Measurements from ENCODE around the gene TRPM5.

Gene TRPM5

DNA sequence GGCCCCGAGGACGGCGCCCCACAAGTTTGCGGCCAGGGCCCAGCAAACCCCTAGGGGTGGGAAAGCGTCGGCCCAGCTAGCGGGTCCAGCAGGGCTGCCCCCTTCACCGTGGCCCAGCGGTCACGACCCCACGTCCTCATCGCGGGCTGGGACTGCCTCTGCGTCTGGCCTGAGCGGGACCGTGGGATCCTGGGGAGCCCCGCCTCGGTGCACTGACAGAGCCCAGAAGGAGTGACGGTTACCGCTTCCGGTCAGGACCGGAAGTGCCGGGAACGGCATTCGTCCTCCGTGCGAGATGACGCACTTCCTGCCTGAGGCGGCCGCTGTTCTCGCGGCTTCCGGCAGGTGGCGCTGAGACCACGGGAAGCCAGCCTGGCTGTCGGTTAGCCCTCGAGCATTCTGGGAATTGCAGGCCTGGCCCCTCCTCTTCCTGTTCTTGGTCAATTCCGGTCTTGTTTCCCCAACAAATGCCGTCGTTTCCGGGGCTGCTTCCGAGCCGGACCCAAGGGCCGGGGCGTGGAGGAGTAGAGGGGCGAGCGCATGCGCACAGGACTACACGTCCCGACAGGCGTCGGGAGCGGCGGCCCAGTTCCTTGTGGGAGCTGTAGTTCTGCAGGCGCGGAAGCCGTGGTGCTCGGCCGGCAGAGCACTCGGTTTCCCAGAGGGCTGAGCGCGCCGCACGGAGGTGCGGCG, 44.1 kb downstream of the TRPM5 start, which contains the start of gene TSSC4:
Gene TSSC4 (plus strand): TSS at position 682 of the 693 bp plus-strand sequence. CDS start 1,884 bp downstream, outside the sequence.
- peaks cover 47% of the 10 kb centered on the region for H3K4me1 ChIP-seq
- peak within 1 kb of the TSS; percentile 96 for H3K4me2 ChIP-seq
- no peak for TF ChIP-seq Cebpa-rat (IDR thresholded peaks at IDR 0.05)
- peak within 1 kb of the TSS; percentile 96 for H3K27ac ChIP-seq
- H3K27me3 ChIP-seq = no peaks in the 10 kb centered on the region
- H3K9me3 ChIP-seq = no peaks in the 10 kb centered on the region
- H4K20me1 ChIP-seq = peaks cover 31% of the 10 kb centered on the region
- H3K4me3 ChIP-seq = peak within 1 kb of the TSS; percentile 97
- peak within 1 kb of the TSS; percentile 98 for H3K9ac ChIP-seq
- peaks cover 78% of the 10 kb centered on the region for H3K36me3 ChIP-seq

DNA sequence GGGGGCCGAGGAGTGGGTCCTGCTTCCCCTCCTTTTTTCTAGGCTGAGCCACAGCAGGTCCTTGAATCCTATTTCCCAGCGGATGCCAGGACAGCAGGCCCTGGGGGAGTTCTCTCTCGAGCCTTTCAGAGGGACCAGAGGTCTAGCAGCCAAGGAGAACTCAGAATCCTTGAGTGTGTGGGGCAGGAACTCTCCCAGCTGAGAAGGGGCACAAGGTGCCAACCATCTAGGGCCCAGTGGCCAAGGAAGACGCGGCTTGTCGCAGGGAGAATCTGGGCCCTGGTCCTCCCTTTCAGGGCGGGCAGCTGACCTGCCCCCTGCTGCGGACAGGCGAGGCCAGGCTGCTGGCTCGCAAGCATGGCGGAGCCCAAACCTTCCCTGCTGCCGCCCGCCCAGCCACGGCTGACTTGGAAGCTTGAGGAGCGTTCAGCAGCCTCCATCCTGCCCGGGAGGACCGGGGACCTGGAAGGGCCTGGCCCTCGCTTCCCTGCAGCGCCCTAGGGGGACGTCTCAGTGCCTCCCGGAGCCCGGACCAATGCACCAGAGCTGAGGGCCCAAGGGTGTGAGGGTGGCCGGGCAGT, 44.7 kb downstream of the TRPM5 start:
- H3K27me3 ChIP-seq = no peaks in the 10 kb centered on the region
- H4K20me1 ChIP-seq = peaks cover 37% of the 10 kb centered on the region
- H3K4me2 ChIP-seq = peak overlapping the region; percentile 96
- H3K9ac ChIP-seq = peak overlapping the region; percentile 86
- peaks cover 53% of the 10 kb centered on the region for H3K4me1 ChIP-seq
- peaks cover 73% of the 10 kb centered on the region for H3K36me3 ChIP-seq
- no peak for TF ChIP-seq Cebpa-rat (IDR thresholded peaks at IDR 0.05)
- peak overlapping the region; percentile 95 for H3K27ac ChIP-seq
- H3K4me3 ChIP-seq = peak overlapping the region; percentile 97
- H3K9me3 ChIP-seq = no peaks in the 10 kb centered on the region

GRCh38 chr11:2398664-2399355, 45.5 kb downstream of the TRPM5 start:
- Histone ChIP-seq H3K9ac (peak overlapping the region; percentile 86), H4K20me1 (peaks cover 45% of the 10 kb centered on the region), H3K4me3 (peak overlapping the region; percentile 97; the same call in 1 of the 2 replicates), H3K36me3 (peaks cover 65% of the 10 kb centered on the region), H3K4me1 (peaks cover 61% of the 10 kb centered on the region), H3K27me3 (no peaks in the 10 kb centered on the region), H3K27ac (peak overlapping the region; percentile 95), H3K4me2 (peak overlapping the region; percentile 96), H3K9me3 (no peaks in the 10 kb centered on the region)
- no peak for TF ChIP-seq Cebpa-rat (IDR thresholded peaks at IDR 0.05)

DNA sequence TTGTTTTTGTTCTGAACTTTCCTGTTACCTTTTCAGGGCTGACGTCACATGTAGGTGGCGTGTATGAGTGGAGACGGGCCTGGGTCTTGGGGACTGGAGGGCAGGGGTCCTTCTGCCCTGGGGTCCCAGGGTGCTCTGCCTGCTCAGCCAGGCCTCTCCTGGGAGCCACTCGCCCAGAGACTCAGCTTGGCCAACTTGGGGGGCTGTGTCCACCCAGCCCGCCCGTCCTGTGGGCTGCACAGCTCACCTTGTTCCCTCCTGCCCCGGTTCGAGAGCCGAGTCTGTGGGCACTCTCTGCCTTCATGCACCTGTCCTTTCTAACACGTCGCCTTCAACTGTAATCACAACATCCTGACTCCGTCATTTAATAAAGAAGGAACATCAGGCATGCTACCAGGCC, 47.3 kb downstream of the TRPM5 start:
- H3K4me2 ChIP-seq = no peak overlapping the region
- H3K27me3 ChIP-seq = no peaks in the 10 kb centered on the region
- H4K20me1 ChIP-seq = peaks cover 60% of the 10 kb centered on the region
- no peak overlapping the region for H3K9ac ChIP-seq
- peaks cover 56% of the 10 kb centered on the region for H3K36me3 ChIP-seq
- H3K9me3 ChIP-seq = no peaks in the 10 kb centered on the region
- H3K4me1 ChIP-seq = peaks cover 76% of the 10 kb centered on the region
- no peak overlapping the region for H3K27ac ChIP-seq
- no peak for TF ChIP-seq Cebpa-rat (IDR thresholded peaks at IDR 0.05)
- no peak overlapping the region for H3K4me3 ChIP-seq

GRCh38 chr11:2396471-2396870, 47.8 kb downstream of the TRPM5 start:
- no peak overlapping the region for H3K4me2 ChIP-seq

GRCh38 chr11:2395856-2396255, 48.5 kb downstream of the TRPM5 start:
- peak overlapping the region; percentile 100 for H3K4me2 ChIP-seq
- peaks cover 64% of the 10 kb centered on the region for H4K20me1 ChIP-seq
- no peak overlapping the region for H3K9ac ChIP-seq
- H3K36me3 ChIP-seq = peaks cover 61% of the 10 kb centered on the region
- peaks cover 79% of the 10 kb centered on the region for H3K4me1 ChIP-seq
- no peak overlapping the region for H3K27ac ChIP-seq
- no peaks in the 10 kb centered on the region for H3K27me3 ChIP-seq
- no peaks in the 10 kb centered on the region for H3K9me3 ChIP-seq
- TF ChIP-seq Cebpa-rat (IDR thresholded peaks at IDR 0.05) = no peak
- H3K4me3 ChIP-seq = no peak overlapping the region; the same call in 1 of the 2 replicates

More at GRCh38 chr11:2396471-2396870, 47.8 kb downstream of the TRPM5 start:
- Histone ChIP-seq H3K36me3 (peaks cover 57% of the 10 kb centered on the region), H3K4me3 (no peak overlapping the region), H3K9me3 (no peaks in the 10 kb centered on the region), H3K4me1 (peaks cover 76% of the 10 kb centered on the region), H3K27ac (no peak overlapping the region), H4K20me1 (peaks cover 60% of the 10 kb centered on the region), H3K27me3 (no peaks in the 10 kb centered on the region), H3K9ac (no peak overlapping the region)
- no peak for TF ChIP-seq Cebpa-rat (IDR thresholded peaks at IDR 0.05)

DNA sequence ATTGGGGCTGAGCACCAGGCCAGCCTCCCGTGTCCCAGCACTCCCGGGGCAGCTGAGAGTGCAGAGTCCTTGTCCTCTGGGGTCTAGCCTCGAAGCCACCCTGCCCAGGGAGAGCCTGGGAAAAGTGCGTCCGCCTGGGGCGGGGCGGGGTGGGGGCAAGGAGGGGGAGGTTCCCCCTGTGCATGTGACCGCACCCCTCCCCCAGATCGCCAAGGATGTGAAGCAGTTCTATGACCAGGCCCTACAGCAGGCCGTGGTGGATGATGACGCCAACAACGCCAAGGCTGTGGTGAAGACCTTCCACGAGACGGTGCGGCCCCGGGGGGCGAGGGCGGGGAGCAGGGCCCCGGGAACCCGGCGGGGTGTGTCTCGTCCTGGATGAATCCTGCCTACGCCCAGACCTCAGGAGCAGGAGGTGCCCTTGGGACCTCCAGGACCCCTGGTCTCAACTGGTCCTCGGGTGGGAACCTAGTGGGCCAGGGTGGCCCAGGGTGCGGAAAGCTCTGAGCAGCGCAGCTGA, 49.0 kb downstream of the TRPM5 start:
- H3K9ac ChIP-seq = peak overlapping the region; percentile 67; the same call in 1 of the 2 replicates
- no peaks in the 10 kb centered on the region for H3K9me3 ChIP-seq
- peaks cover 85% of the 10 kb centered on the region for H3K4me1 ChIP-seq
- TF ChIP-seq Cebpa-rat (IDR thresholded peaks at IDR 0.05) = no peak
- H3K4me2 ChIP-seq = peak overlapping the region; percentile 100
- peaks cover 70% of the 10 kb centered on the region for H4K20me1 ChIP-seq
- H3K4me3 ChIP-seq = peak overlapping the region; percentile 56
- H3K36me3 ChIP-seq = peaks cover 61% of the 10 kb centered on the region
- H3K27me3 ChIP-seq = no peaks in the 10 kb centered on the region
- H3K27ac ChIP-seq = peak overlapping the region; percentile 77

GRCh38 chr11:2394818-2395105, 49.6 kb downstream of the TRPM5 start:
- Histone ChIP-seq H3K9me3 (no peaks in the 10 kb centered on the region), H3K4me3 (peak overlapping the region; percentile 56), H3K36me3 (peaks cover 61% of the 10 kb centered on the region), H3K4me2 (peak overlapping the region; percentile 100), H3K27me3 (no peaks in the 10 kb centered on the region), H3K27ac (peak overlapping the region; percentile 77), H3K9ac (peak overlapping the region; percentile 67), H4K20me1 (peaks cover 75% of the 10 kb centered on the region), H3K4me1 (peaks cover 88% of the 10 kb centered on the region)
- TF ChIP-seq Cebpa-rat (IDR thresholded peaks at IDR 0.05) = no peak

Data from BLaER1 (cell line).